ENCODE measurements around the gene RLF.
"Not testable (repeated sequence)": the region's sequence is repeated elsewhere in the genome, so short reads cannot be mapped to it uniquely, and the experiment has no call there.

Gene RLF

DNA sequence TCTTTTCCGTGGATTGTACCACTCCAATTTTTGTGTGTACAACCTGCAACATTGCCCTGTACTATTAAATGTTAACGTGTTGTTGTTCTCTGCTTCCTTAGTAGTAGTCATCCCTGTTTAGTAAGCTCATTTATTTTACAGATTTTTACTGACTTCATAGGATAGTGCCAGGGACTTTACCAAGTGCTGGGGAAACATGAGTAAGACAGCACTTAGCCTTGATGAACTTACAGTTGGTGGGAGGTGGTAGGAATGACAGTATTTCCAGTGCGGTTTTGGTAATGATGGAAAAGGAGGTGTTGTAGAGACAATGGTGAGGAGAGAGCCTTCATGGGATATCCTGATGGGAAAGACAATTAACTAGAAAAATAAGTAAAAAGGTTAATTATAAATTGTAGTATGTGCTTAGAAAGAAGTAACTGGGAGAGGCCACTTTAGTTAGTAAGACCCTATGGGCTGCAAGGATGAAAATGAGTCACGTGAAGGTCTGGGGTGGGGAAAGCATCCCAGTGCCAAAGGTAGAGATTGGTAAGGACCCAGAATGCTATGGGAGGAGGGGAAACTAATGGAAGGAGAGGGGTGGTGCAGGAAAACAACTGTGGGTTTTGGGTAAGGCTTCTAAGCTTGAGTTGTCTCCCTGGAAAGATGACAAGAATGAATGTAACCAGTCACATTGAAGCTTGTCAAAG, 1.7 kb downstream of the RLF start:
- no peak for DNase-seq

DNA sequence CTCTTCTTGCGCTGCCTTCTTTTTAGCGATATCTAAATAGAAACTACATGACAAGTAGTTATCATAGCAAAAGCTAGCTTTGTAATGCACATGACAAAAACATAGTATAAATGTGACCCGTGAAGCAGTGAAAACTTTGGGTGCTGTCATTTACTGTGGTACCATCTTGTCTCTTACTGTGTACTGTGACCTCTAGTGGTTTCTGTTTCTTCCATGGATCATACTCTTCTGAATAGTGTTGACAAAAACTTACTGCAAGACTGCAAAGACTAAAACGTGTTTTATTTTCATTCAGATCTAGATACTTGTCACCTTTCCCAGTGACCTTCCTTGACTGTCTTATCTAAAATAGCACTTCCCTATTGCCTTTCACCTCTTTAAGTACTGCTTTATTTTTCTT, 6.1 kb downstream of the RLF start:
- DNase-seq: no peak

DNA sequence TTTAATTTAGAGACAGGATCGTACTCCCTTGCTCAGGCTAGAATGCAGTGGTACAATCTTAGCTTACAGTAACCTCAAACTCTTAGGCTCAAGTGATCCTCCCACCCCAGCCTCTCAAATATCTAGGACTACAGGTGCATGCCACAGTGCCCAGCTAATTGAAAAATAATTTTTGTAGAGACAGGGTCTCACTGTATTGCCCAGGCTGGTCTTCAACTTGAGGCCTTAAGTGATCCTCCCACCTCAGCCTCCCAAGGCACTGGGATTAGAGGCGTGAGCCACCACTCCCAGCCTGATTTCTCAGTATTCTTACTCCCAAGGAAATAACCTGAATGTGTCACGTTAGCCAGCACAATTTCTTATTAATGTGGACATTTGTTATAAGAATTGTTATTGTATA, 9.8 kb downstream of the RLF start:
- no peak for DNase-seq

DNA sequence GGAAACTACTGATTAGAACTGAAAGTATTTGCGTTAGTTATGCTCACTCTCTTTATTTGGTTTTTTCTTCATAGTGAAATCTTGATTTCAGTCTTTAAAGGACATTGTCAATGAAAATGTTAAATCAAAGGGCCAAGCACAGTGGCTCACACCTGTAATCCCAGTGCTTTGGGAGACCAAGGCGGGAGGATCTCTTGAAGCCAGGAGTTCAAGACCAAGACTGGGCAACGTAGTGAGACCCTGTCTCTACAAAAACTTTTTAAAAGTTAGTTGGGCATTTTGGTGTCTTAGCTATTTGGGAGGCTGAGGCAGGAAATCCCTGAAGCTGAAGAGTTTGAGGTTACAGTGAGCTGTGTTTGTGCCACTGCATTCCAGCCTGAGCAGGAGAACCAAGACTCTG, 13.6 kb downstream of the RLF start:
- no peak for DNase-seq

DNA sequence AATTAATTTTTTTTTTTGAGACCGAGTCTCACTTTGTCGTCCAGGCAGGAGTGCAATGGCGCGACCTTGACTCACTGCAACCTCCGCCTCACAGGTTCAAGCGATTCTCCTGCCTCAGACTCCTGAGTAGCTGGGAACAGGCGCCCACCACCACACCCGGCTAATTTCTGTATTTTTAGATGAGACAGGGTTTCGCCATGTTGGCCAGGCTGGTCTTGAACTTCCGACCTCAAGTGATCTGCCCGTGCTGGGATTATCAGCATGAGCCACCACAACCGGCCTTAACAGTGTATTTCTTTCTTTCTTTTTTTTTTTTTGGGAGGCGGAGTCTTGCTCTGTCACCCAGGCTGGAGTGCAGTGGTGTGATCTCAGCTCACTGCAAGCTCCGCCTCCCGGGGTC, 15.8 kb downstream of the RLF start:
- not testable (repeated sequence) for DNase-seq

DNA sequence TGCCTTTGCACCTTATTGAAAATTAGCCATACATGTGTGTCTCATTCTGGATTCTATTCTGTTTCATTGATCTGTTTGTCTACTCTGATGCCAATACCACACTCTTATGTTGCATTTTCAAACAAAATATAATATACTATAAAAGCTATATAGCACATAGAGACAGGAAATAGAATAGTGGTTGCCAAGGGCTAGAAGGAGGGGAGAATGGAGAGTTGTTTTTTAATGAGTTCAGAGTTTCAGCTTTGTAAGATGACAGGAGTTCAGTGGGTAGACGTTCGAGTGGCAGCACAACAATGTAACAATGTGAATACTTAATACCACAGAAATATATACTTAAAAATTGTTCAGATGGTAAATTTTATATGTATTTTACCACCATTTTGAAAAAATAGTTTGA, 17.0 kb downstream of the RLF start:
- no peak for DNase-seq

DNA sequence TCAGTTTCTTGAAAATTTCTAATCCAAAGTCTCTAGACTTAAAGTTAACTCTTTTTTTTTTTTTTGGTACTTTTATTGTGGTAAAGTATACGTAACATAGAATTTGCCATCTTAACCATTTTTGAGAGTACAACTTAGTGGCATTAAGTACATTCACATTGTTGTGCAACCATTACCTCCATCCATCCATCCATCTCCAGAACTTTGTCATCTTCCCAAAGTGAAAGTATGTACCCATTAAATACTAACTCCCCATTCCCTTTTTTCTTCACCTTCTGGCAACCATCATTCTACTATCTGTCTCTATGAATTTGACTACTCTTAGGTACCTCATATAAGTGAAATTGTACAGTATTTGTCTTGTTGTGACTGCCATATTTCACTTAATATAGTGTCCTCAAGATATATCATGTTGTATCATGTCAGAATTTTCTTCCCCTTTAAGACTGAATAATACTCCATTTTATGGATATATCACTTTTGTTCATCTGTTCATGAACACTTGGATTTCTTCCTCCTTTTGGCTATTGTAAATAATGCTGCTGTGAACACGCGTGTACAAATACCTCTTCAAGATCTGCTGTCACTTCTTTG, 18.4 kb downstream of the RLF start:
- no peak for DNase-seq

DNA sequence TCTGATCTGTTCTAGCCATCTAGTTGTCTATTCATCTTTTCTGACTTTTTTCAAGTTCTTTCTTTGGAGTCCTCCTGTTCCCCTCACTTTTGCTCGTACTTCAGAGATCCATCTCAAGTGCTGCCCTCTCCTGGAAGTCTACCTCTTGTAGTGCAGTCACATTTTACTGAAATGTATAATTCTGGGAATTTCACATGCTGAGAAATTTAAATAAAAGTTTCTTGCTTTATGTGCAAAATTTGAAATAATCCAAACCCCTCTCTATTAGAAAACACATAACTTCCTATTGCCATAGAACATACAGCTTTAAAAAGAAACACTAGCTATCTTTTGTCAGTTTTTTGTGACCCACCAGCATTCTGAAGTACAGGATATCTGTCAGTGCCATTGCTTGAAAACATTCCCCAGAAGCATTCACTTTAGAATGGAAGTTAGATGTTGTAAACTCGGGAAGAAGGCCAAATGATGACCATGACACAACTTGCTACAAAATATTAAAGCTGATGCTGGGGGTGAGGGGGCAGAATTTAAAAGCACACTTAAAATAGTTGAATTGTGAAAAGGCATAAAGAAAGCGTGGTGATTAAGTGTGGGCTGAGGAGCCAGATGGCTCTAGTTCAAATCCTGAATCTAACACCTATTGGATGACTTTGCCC, 22.0 kb downstream of the RLF start:
- DNase-seq: no peak

DNA sequence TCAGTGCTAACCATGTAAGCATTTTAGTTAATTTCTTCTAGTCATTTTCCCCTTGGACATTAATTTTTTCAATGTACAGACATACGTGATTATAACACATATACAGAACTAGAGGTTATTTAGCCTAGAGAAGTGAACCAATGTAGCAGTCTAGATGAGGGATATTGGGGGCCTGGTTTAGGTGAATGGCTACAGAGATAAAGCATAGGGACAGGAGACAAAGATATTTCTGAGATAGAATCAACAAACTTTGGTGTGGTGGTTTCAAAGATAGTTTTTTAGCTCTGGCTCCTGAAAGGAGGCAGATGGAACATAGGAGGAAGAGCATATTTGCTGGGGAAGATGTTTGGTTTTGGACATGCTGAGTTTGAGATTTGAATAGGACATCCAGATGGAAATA, 23.0 kb downstream of the RLF start:
- no peak for DNase-seq

DNA sequence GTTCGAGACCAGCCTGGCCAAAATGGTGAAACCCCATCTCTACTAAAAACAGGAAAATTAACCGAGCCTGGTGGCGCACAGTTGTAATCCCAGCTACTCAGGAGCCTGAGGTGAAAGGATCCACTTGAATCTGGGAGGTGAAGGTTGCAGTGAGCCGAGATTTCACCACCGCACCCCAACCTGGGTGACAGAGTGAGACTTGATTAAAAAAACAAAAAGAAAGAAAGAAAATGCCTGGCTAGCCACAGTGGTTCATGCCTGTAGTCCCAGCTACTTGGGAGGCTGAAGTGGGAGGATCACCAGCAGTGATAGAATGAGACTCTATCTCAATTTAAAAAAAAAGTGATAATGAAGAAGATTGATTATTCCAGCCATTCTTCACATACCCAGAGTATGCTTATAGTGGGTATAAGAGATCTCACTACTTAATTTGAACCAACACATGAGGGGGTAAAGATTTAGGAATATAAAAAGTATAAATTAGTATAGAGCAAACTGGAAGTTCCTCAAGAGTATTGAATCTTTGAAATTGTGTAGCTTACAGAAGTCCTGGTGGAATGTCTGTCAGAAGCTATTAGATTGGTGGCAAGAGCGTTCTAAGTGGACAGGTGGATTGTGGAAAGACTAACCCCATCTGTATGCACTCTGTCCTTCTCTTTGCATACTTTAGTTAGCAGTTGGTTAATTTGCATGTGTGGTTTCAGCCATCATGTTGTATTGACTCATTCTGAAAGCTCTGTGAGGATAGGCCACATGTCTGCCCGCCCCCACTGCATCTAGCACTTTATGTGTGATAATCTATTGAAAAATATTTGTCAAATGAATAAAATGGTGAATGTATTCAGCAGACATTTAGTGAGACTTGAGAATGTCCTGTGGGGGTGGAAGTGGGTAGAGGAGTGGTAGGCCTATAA, 25.0 kb downstream of the RLF start:
- no peak for DNase-seq

DNA sequence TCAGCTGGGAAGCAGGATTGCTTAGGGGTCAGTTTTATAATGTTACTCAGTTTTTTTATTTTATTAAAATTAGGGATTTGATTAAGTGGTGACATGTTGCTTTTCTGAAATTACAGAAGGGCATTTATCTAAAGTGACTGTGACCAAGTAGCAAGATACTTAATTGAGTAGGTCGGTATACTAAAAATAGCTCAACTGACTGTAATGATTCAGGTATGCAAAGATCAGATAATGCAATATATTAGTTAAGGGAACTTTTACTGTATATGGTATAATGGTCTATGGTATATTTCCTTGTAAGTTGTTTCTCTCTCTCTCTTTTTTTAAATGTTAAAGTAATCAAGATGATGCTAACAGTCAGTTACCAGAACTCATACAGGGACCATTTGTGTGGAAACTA, 26.2 kb downstream of the RLF start:
- DNase-seq: no peak

DNA sequence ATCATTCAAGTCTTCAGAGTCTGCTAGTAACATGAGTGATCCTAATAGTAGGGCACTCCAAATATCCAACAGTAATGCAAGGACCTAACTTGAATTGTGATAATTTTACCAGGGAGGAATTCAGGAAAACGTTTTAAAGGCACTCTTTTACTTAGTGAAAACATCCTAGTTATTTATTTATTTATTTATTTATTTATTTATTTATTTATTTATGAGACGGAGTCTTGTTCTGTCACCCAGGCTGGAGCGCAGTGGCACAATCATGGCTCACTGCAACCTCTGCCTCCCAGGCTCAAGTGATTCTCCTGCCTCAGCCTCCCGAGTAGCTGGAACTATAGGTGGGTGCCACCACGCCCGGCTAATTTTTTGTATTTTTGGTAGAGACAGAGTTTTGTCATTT, 33.5 kb downstream of the RLF start:
- not testable (repeated sequence) for DNase-seq

DNA sequence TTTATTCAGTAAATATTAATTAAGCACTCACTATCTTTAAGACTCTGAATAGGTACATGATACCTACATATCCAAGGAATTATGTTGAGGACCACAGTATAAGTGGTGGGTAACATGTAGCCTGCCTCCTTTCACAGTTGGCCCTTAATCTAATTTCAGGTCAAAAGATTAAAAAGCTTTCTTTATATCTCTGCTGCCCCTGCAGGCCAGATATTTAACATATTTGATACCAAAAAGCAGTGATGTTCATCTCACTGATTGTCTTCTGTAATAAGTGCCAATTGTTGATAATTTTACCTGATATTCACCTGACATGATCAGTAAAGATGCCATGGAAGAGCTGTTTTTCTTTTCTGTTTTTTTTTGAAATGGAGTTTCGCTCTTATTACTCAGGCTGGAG, 36.5 kb downstream of the RLF start:
- DNase-seq: no peak

DNA sequence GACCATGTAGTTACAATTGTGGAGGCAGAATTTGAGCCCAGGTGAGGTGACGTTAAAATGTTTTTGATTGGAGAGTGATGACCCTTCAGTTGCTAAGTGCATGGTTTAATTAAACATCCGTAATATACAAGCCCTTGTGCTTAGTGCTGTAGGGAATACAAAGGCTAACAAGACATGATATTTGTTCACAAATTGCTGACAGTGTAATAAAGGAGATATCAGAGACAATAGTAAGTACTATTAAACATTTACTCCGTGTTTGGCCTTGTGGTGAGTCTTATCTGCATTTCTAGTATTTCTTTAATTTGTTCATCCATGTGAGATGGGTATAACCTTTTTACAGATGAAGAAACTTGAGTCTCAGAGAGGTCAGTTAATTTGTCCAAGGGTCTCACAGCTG, 37.9 kb downstream of the RLF start:
- no peak for DNase-seq

DNA sequence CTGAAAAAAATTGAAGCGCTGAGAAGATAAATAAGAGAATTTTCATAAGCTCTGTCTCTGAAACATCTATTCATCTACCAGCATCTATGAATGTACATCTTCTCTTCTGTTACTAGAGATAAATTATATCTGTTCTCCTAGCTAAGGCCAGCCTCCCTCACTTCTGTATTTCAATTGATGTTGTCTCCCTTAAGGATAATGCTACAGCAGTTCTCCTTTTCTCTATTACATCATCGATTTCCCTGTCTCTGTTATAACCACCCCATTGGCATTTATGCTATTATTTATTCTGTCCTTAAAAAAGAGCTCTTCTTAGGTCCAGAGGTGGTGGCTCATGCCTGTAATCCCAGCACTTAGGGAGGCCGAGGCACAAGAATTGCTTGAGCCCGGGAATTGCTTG, 43.7 kb downstream of the RLF start:
- no peak for DNase-seq

DNA sequence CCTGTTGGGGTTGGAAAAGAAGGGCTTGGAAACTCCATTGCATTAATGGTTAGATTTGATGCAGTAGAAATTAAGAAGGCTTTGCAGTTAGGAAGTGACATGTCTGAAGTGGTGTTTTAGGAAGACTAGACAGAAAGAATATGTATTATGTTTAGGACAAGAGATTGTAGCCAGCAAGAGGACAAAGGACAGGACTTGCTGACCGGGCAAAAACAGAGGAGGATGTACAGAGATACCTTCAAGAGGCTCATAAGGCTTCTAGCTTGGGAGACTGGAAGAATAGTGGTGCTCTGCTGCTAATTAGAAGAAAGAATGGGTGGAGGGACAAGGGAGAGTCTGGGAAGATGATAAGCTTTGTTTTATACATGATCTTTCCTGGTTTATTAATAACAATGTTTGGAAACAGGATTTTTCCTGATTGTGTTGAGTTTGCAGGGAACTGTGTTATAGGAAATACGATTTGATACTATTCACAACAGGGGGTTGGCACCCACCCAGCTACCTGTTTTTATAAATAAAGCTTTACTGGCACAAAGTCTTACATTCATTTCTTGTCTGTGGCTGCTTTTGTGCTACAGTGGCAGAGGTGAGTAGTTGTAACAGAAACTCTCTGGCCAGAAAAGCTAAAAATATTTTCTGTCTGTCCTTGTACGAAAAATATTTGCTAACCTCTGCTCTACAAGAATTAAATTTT, 49.5 kb downstream of the RLF start:
- DNase-seq: no peak

DNA sequence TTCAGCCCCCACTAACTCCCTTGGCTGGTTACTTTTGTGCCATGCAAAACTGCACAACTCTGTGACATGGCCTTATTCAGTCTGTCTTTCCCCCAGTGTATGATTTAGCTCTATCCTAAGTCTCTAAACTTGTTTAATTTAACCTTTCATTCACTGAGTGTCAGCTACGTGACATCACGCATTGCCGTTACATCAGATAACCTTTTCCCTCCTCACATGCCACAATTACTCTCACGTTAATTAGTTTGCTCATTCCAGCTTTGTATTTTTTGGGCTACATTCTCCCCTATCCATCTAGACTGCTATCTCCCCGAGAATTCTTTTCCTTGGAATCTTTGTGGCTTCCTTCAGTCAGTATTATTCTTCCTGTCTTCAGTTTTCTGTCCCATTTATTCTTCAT, 57.1 kb downstream of the RLF start:
- no peak for DNase-seq

DNA sequence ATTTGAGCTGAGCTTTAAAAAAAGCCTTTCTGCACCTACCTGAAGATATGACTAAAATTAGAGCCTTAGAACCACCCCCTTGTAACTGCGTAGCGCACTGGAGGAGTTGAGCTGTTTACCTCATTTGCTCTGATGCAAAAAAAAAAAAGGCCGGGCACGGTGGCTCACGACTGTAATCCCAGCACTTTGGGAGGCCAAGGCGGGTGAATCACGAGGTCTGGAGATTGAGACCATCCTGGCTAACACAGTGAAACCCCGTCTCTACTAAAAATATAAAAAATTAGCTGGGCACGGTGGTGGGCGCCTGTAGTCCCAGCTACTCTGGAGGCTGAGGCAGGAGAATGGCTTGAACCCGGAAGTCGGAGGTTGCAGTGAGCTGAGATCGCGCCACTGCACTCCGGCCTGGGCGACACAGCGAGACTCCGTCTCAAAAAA, 60.3 kb downstream of the RLF start:
- DNase-seq: not testable (repeated sequence)

DNA sequence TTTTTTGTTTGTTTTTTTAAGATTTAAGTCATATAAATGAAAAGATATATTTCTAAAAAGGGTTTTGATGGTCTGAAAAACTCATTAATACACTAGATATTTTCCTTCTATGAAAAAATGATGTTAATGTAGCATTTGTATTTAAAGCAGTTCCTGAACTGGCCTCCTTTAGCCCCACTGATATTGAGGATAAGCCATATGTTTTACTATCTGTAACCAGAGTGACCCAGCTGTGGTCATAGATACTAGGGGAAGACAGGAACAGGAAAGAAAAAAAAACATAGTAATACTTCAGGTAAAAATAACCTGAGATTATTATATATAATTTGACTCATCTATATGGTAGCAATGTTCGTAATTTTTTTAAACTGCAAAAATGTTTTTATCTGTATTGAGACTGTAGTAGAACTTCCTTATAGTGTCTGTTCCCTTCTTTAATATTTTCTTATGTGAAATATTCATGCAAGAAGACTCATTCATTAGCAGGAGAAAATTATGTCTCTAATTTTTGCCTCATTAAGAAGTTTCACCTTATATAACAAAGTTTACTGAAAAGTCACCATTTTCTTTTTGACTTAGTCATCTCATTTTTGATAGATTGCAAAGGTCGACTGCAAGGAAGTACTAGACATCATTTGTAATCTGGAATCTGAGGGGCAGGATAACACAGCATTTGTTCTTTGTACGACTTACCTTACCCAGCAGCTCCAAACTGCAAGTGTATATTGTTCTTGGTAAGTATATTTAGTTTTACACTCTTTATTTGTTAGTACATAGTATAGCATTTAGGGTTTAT, 61.0 kb downstream of the RLF start:
- no peak for DNase-seq

DNA sequence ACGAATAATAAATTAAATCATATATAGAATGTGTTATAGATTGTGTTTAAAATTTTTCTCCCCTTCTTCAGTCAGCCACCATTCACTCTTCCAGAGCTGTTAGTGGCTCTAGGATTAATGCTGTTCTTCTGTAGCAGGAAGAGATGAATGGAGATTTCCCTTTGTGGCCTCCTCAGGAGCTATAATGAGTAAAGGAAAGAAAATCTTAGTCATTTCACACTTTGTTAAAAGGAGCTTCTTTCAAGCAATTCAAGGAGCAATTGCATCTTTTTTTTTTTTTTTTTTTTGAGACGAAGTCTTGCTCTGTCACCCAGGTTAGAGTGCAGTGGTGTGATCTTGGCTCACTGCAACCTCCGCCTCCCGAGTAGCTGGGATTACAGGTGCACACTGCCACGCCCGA, 62.9 kb downstream of the RLF start:
- no peak for DNase-seq

DNA sequence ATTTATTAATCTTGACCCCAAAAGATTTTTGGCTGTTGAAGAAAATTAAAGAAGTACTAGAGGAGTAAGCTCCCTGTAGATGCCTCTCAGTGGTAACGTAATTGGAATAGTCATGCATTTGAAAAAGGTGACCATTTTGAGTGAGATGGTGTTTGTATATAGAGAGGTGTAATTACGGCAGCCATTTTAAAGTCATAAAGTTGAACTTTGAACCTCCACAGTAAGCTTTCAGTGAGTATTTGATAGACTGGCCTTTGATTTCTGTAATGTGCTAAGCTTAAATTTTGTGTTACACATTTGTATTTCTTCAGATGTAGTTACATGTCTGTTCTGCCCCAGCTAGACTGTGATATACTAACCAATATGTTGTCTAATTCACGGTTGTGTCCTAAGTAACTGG, 65.0 kb downstream of the RLF start:
- DNase-seq: no peak

DNA sequence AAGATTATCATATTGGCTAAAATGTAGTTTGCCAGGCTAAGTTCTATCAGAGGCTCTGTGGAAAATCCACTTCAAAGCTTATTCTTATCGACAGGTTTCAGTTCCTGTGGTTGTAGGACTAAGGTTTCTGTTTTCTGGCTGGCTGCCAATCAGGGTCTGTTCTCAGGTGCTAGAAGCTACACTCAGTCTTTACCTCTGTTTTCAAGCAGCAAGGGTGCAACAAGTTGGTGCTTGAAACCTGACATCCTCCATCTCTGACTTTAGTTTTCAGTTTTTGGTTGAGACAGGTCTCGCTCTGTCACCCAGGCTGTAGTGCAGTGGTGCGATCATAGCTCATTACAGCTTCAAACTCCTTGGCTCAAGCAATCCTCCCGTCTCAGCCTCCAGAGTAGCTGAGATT, 71.3 kb downstream of the RLF start:
- no peak for DNase-seq
